PC-9 (cell line): Measurements from ENCODE around the gene ZNF524.

Source experiments
- EZH2 ChIP-seq: fragments of 200-600 bp; sonication (generic); IDR thresholded peaks from 2 replicates; pipeline ENCODE4 v1.8.0; 2017; ENCODE audit warnings: antibody characterized with exemption, low read depth
- TF ChIP-seq, protein P1 (sequence below): fragments of 200-600 bp; sonication (generic); conservative IDR thresholded peaks from 2 replicates; pipeline ENCODE4 v1.6.1; 2017; ENCODE audit warnings: mixed run types, antibody characterized with exemption, mild to moderate bottlenecking, moderate library complexity

DNA sequence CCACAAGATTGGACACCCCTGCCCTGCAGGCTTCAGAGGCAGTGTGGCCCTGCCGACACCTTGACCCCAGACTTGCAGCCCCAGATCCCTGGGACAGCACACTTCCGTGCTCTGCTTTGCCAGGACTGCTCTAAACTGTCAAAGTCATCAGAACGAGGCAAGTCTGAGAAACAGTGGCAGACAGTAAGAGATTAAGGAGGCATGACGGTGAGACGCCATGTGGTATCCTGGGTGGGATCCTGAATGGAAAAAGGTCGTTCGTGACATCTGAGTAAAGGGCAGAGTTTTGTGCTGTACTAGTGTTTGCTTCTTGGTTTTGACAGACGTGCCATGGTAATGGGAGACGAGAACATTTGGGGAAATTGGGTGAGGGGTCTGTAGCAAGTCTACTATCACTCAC, 33.3 kb upstream of the ZNF524 start:
- TF ChIP-seq, protein P1, sequence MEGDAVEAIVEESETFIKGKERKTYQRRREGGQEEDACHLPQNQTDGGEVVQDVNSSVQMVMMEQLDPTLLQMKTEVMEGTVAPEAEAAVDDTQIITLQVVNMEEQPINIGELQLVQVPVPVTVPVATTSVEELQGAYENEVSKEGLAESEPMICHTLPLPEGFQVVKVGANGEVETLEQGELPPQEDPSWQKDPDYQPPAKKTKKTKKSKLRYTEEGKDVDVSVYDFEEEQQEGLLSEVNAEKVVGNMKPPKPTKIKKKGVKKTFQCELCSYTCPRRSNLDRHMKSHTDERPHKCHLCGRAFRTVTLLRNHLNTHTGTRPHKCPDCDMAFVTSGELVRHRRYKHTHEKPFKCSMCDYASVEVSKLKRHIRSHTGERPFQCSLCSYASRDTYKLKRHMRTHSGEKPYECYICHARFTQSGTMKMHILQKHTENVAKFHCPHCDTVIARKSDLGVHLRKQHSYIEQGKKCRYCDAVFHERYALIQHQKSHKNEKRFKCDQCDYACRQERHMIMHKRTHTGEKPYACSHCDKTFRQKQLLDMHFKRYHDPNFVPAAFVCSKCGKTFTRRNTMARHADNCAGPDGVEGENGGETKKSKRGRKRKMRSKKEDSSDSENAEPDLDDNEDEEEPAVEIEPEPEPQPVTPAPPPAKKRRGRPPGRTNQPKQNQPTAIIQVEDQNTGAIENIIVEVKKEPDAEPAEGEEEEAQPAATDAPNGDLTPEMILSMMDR, result no peak
- no peak for TF ChIP-seq EZH2
